Neural progenitor cell (in vitro differentiated cells): ENCODE measurements around the gene TAF8.

Source experiments
- EZH2 ChIP-seq: fragments of 200-600 bp; sonication (generic); IDR thresholded peaks from 2 replicates; pipeline ENCODE4 v1.6.1; 2017; ENCODE audit warnings: antibody characterized with exemption, mild to moderate bottlenecking, moderate library complexity
- TF ChIP-seq, protein P1 (sequence below): fragments of 200-600 bp; sonication (generic); IDR thresholded peaks from 2 replicates; pipeline ENCODE4 v1.5.1; 2017; ENCODE audit warnings: antibody characterized with exemption, mild to moderate bottlenecking

DNA sequence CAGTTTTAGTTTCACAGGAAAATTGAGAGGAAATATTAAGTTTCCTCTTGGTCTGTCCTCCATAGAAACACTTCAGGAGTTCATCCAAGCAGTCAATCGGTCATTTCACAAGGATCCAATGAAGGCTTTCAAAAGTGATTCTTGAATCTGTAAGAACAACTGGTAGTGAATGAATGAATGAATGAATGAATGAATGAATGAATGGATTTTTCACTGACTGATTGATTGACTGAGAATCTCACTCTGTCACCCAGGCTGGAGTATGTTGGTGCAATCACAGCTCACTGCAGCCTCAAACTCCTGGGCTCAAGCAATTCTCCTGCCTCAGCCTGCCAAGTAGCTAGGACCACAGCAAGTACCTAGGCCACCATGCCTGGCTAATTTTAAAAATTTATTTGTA is 39.4 kb upstream of the TAF8 start:
- TF ChIP-seq, protein P1, sequence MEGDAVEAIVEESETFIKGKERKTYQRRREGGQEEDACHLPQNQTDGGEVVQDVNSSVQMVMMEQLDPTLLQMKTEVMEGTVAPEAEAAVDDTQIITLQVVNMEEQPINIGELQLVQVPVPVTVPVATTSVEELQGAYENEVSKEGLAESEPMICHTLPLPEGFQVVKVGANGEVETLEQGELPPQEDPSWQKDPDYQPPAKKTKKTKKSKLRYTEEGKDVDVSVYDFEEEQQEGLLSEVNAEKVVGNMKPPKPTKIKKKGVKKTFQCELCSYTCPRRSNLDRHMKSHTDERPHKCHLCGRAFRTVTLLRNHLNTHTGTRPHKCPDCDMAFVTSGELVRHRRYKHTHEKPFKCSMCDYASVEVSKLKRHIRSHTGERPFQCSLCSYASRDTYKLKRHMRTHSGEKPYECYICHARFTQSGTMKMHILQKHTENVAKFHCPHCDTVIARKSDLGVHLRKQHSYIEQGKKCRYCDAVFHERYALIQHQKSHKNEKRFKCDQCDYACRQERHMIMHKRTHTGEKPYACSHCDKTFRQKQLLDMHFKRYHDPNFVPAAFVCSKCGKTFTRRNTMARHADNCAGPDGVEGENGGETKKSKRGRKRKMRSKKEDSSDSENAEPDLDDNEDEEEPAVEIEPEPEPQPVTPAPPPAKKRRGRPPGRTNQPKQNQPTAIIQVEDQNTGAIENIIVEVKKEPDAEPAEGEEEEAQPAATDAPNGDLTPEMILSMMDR, result no peak
- TF ChIP-seq EZH2, result no peak
